ENCODE measurements around the gene SCLY.

GRCh38 chr2:238102865-238103264 lies 42.1 kb downstream of the SCLY start:
- TF ChIP-seq CTCF (IDR thresholded peaks at IDR 0.05 in 2 of 3, conservative IDR thresholded peaks at IDR 0.05 in 1 of 3; ENCODE audit: borderline replicate concordance in 1 of 3, insufficient read depth in 1 of 3, low read depth in 2 of 3, low read length in 2 of 3) (no peak), ZFX (IDR thresholded peaks at IDR 0.05) (no peak), SP1 (IDR thresholded peaks at IDR 0.05; ENCODE audit: low read depth) (no peak), TCF7L2 (IDR thresholded peaks at IDR 0.05; ENCODE audit: borderline replicate concordance, extremely low read depth, insufficient read depth, insufficient read length) (no peak), ZNF274 (IDR thresholded peaks at IDR 0.05; ENCODE audit: low read depth, low read length) (no peak)
- TF ChIP-seq, protein P1, sequence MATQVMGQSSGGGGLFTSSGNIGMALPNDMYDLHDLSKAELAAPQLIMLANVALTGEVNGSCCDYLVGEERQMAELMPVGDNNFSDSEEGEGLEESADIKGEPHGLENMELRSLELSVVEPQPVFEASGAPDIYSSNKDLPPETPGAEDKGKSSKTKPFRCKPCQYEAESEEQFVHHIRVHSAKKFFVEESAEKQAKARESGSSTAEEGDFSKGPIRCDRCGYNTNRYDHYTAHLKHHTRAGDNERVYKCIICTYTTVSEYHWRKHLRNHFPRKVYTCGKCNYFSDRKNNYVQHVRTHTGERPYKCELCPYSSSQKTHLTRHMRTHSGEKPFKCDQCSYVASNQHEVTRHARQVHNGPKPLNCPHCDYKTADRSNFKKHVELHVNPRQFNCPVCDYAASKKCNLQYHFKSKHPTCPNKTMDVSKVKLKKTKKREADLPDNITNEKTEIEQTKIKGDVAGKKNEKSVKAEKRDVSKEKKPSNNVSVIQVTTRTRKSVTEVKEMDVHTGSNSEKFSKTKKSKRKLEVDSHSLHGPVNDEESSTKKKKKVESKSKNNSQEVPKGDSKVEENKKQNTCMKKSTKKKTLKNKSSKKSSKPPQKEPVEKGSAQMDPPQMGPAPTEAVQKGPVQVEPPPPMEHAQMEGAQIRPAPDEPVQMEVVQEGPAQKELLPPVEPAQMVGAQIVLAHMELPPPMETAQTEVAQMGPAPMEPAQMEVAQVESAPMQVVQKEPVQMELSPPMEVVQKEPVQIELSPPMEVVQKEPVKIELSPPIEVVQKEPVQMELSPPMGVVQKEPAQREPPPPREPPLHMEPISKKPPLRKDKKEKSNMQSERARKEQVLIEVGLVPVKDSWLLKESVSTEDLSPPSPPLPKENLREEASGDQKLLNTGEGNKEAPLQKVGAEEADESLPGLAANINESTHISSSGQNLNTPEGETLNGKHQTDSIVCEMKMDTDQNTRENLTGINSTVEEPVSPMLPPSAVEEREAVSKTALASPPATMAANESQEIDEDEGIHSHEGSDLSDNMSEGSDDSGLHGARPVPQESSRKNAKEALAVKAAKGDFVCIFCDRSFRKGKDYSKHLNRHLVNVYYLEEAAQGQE (IDR thresholded peaks at IDR 0.05; ENCODE audit: low read depth): no peak
